Panc1 (cell line): ENCODE results near the gene HIGD2A.

ENCODE experiments used
- TCF7L2 ChIP-seq: IDR thresholded peaks from 2 replicates; pipeline ENCODE4 v1.6.1; 2011; ENCODE audit warnings: mild to moderate bottlenecking, low read depth, low read length, inconsistent platforms
- TF ChIP-seq, protein P1 (sequence below): fragments of 450-650 bp; IDR thresholded peaks from 2 replicates; pipeline ENCODE4 v1.5.1; 2017; ENCODE audit warnings: mild to moderate bottlenecking

DNA sequence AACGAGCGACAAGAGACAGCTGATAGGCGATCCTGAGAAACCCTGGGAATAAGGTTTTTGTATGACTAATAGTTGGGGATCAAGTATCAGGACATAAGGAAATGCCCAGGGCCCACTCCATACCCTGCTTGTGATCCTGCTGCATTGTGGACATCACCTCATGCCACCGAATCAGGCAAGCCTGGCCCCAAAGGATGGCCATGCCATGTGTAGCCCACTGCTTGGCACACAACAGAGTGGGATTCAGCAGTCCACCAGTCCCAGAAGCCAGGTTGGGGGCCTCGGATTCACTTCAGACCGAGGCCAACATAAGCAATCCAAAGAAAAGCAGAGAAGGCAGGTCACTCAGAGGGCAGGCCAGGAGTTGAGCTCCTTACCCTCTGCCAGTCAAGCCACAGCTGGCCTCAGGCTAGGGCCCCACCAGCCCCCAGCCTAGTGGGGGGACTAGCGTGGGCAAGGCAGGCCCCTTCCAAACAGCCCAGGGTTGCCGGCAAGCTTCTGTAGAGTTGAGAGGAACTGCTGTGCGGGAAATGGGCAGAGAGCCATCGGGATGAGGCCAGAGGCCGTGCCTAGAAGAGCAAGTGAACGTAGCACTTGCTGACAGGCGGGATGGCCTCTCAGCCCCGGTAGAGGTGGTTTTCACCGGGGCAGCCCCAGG, 5.2 kb upstream of the HIGD2A start:
- TF ChIP-seq, protein P1, sequence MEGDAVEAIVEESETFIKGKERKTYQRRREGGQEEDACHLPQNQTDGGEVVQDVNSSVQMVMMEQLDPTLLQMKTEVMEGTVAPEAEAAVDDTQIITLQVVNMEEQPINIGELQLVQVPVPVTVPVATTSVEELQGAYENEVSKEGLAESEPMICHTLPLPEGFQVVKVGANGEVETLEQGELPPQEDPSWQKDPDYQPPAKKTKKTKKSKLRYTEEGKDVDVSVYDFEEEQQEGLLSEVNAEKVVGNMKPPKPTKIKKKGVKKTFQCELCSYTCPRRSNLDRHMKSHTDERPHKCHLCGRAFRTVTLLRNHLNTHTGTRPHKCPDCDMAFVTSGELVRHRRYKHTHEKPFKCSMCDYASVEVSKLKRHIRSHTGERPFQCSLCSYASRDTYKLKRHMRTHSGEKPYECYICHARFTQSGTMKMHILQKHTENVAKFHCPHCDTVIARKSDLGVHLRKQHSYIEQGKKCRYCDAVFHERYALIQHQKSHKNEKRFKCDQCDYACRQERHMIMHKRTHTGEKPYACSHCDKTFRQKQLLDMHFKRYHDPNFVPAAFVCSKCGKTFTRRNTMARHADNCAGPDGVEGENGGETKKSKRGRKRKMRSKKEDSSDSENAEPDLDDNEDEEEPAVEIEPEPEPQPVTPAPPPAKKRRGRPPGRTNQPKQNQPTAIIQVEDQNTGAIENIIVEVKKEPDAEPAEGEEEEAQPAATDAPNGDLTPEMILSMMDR = no peak
- no peak for TF ChIP-seq TCF7L2
